ENCODE results near the gene ERO1A.
"Not testable (repeated sequence)": the region's sequence is repeated elsewhere in the genome, so short reads cannot be mapped to it uniquely, and the experiment has no call there.

The ERO1A gene

GRCh38 chr14:52733824-52734223 lies 38.5 kb upstream of the ERO1A start:
- DNase-seq (ENCODE audit: low read depth): no peak
- TF ChIP-seq MAX (IDR thresholded peaks at IDR 0.05; ENCODE audit: low read depth, low read length) (no peak), MYC (IDR thresholded peaks at IDR 0.05; ENCODE audit: low read depth, low read length) (no peak), POLR2A (IDR thresholded peaks at IDR 0.05; ENCODE audit: extremely low read depth, insufficient read length) (no peak)
- TF ChIP-seq, protein P1, sequence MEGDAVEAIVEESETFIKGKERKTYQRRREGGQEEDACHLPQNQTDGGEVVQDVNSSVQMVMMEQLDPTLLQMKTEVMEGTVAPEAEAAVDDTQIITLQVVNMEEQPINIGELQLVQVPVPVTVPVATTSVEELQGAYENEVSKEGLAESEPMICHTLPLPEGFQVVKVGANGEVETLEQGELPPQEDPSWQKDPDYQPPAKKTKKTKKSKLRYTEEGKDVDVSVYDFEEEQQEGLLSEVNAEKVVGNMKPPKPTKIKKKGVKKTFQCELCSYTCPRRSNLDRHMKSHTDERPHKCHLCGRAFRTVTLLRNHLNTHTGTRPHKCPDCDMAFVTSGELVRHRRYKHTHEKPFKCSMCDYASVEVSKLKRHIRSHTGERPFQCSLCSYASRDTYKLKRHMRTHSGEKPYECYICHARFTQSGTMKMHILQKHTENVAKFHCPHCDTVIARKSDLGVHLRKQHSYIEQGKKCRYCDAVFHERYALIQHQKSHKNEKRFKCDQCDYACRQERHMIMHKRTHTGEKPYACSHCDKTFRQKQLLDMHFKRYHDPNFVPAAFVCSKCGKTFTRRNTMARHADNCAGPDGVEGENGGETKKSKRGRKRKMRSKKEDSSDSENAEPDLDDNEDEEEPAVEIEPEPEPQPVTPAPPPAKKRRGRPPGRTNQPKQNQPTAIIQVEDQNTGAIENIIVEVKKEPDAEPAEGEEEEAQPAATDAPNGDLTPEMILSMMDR (IDR thresholded peaks at IDR 0.05; ENCODE audit: low read depth, low read length): no peak
- no peak overlapping the region for H3K4me3 ChIP-seq (ENCODE audit: low read depth, low read length)

- H3K4me3 ChIP-seq (ENCODE audit: low read depth, low read length): peak overlapping the region; percentile 83
- no peak for DNase-seq (ENCODE audit: low read depth)
- TF ChIP-seq MYC (IDR thresholded peaks at IDR 0.05; ENCODE audit: low read depth, low read length) (no peak), POLR2A (IDR thresholded peaks at IDR 0.05; ENCODE audit: extremely low read depth, insufficient read length) (no peak), MAX (IDR thresholded peaks at IDR 0.05; ENCODE audit: low read depth, low read length) (no peak)
- TF ChIP-seq, protein P1 (IDR thresholded peaks at IDR 0.05; ENCODE audit: low read depth, low read length): no peak
Observed at GRCh38 chr14:52730709-52731111, 35.4 kb upstream of the ERO1A start.

- peak; percentile 98 for DNase-seq (ENCODE audit: low read depth)
- TF ChIP-seq MAX (IDR thresholded peaks at IDR 0.05; ENCODE audit: low read depth, low read length) (peak; percentile 26; the same call in 1 of the 2 replicates), MYC (IDR thresholded peaks at IDR 0.05; ENCODE audit: low read depth, low read length) (no peak), POLR2A (IDR thresholded peaks at IDR 0.05; ENCODE audit: extremely low read depth, insufficient read length) (peak; percentile 68)
- H3K4me3 ChIP-seq (ENCODE audit: low read depth, low read length): peak within 1 kb of the TSS; percentile 83
Observed at GRCh38 chr14:52729925-52730708, 34.8 kb upstream of the ERO1A start, which contains the start of gene STYX. STYX (plus strand) TSS chr14:52730166; CDS start chr14:52730475, 309 bp downstream.

- peak overlapping the region; percentile 18 for H3K4me3 ChIP-seq (ENCODE audit: low read depth, low read length)
- no peak for DNase-seq (ENCODE audit: low read depth)
- TF ChIP-seq MYC (IDR thresholded peaks at IDR 0.05; ENCODE audit: low read depth, low read length) (no peak; the same call in 1 of the 2 replicates), POLR2A (IDR thresholded peaks at IDR 0.05; ENCODE audit: extremely low read depth, insufficient read length) (no peak), MAX (IDR thresholded peaks at IDR 0.05; ENCODE audit: low read depth, low read length) (no peak)
- TF ChIP-seq, protein P1 (IDR thresholded peaks at IDR 0.05; ENCODE audit: low read depth, low read length): no peak
Observed at GRCh38 chr14:52729585-52729924, 34.2 kb upstream of the ERO1A start.

GRCh38 chr14:52729035-52729434 lies 33.7 kb upstream of the ERO1A start:
- H3K4me3 ChIP-seq (ENCODE audit: low read depth, low read length): peak overlapping the region; percentile 18
- not testable (repeated sequence) for DNase-seq (ENCODE audit: low read depth)

DNA sequence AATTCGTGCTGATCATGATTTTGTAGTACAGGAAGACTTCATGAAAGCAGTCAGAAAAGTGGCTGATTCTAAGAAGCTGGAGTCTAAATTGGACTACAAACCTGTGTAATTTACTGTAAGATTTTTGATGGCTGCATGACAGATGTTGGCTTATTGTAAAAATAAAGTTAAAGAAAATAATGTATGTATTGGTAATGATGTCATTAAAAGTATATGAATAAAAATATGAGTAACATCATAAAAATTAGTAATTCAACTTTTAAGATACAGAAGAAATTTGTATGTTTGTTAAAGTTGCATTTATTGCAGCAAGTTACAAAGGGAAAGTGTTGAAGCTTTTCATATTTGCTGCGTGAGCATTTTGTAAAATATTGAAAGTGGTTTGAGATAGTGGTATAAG lies 32.2 kb upstream of the ERO1A start:
- not testable (repeated sequence) for H3K4me3 ChIP-seq (ENCODE audit: low read depth, low read length)

GRCh38 chr14:52724360-52724644 lies 28.9 kb upstream of the ERO1A start:
- no peak overlapping the region for H3K4me3 ChIP-seq (ENCODE audit: low read depth, low read length)
- TF ChIP-seq MAX (IDR thresholded peaks at IDR 0.05; ENCODE audit: low read depth, low read length): no peak
- DNase-seq (ENCODE audit: low read depth): no peak

More for the DNA sequence above, 32.2 kb upstream of the ERO1A start:
- not testable (repeated sequence) for DNase-seq (ENCODE audit: low read depth)

Measured in NB4 (cell line).